K562 treated with DMSO at 1 percent for 48 hours (cell line): Measurements from ENCODE around the gene ORMDL1. TPM values are rescaled to one million over a fixed set of nuclear protein-coding genes. Genes with fewer than 3 reads are reported as not detected.

ENCODE experiments used
- total RNA-seq: library from RNA; unstranded; fragments of 300-600 nt; gene quantifications from 2 replicates; pipeline ENCODE4 v1.2.3, GENCODE V29; 2022; ENCODE audit warnings: low replicate concordance; ENCODE audit errors: extremely low read depth

Gene ORMDL1, protein sequence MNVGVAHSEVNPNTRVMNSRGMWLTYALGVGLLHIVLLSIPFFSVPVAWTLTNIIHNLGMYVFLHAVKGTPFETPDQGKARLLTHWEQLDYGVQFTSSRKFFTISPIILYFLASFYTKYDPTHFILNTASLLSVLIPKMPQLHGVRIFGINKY
- total RNA-seq, result not detected in 2 replicates

DNA sequence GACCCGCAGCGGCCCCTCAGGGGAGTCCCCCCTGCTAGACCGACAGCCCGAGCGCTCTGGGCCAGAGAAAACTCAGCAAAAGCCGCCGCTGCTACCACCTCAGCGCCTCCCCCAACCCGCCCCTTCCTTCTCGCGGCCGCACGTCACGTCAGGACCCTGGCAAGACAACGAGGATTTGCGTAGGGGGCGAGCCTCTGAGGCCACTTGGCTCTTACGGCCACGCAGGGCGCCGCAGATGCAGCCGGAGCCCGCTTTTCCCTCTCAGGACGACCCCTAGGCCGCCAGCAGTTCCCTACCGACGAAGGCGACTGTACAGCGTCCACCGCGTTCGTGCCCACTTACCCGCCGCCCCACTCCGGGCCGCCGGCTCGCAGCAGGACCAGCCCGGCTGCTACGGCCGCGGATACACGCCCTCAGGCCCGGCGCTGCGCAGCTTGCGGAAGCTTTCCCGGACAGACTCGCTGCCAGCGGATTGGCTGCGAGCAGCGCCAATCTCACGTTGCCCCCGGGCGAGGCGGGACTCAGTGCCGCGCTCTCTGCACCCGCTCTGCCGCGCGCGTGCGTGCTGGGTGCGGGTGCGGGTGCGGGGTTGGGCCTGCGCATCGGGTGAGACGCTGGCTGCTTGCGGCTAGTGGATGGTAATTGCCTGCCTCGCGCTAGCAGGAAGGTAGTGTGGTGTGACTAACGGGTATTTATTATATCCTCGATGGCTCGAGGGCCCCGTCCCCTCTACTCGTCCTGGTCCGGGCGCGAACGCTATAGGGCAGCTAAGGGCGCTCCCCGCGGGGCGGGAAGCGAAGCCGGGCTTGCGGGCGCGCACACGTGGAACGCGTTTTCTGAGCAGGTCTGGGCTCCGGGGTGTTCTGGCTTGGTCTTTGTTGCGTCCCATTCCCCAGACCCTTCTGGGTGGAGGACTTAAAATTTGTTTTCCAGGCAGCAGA lies at the start of gene ORMDL1, which contains the start of gene PMS1:
Gene ORMDL1 (minus strand): TSS at position 413 of the 941 bp plus-strand sequence. CDS start 1,744 bp downstream, outside the sequence.
Gene PMS1 (plus strand): TSS at position 524 of the 941 bp plus-strand sequence. CDS start 7,360 bp downstream, outside the sequence.

DNA sequence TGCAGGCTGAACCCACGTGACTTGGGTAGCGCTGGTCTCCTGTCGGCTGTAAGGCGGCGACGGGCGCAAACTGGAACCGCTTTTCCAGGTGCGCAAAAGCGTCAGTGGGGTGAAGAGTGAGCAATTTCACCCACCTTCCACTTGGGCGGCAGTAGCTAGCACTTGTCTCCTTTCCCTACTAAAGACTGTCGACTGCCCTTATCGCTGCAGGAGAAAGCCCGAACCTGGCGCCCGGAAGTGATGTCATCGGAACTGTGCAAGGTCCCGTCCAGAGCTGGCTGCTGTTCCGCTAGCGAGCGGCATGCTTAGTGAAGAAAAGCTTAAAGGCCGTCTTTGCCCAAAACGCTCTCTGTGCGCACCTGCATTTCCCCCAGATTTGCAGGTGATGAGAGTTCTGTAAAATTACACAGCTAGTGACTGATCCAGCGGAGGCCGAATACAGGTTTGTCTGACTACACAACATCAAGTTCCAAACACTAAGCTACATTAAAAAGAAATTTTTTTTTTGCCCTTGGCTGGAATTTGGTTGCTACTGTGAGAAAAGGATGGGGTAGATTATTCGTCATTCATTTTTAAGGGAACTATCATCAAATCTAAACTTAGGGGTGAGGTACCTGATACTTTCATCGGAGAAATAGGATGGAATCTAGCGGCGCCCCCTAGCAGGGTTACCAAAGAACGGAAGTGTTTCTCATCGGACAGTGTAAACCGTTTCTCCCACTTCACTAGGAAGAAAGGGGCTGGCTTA lies 21.4 kb downstream of the ORMDL1 start, which contains the start of gene OSGEPL1:
Gene OSGEPL1 (minus strand): TSS at position 242 of the 748 bp plus-strand sequence. CDS start 1,152 bp downstream, outside the sequence.

Other genes starting within 250 kb of the ORMDL1 start
- not detected in 2 replicates for gene SLC40A1, start 203.6 kb downstream of the ORMDL1 start, total RNA-seq
- gene ASNSD1, start 122.9 kb downstream of the ORMDL1 start, total RNA-seq, result not detected in 2 replicates
- not detected in 2 replicates for gene ANKAR, start 109.7 kb downstream of the ORMDL1 start, total RNA-seq
- gene OSGEPL1, start 21.5 kb downstream of the ORMDL1 start, total RNA-seq, result not detected in 2 replicates
- gene PMS1, start 111 bp upstream of the ORMDL1 start, total RNA-seq, result not detected in 2 replicates